ENCODE results near the gene ESYT3.
"Not testable (repeated sequence)": the region's sequence is repeated elsewhere in the genome, so short reads cannot be mapped to it uniquely, and the experiment has no call there.

ESYT3 gene

GRCh38 chr3:138423316-138423715, 11.1 kb upstream of the ESYT3 start:
- Histone ChIP-seq H3K9me3 (ENCODE audit: low read length) (no peaks in the 10 kb centered on the region), H3K4me3 (ENCODE audit: low read length) (no peak overlapping the region), H3K27me3 (ENCODE audit: insufficient read depth, low read length) (no peaks in the 10 kb centered on the region), H2AFZ (ENCODE audit: low read depth, low read length) (no peak overlapping the region), H3K4me1 (ENCODE audit: insufficient read depth, low read length) (no peaks in the 10 kb centered on the region), H3K36me3 (ENCODE audit: insufficient read depth, low read length) (no peaks in the 10 kb centered on the region)

DNA sequence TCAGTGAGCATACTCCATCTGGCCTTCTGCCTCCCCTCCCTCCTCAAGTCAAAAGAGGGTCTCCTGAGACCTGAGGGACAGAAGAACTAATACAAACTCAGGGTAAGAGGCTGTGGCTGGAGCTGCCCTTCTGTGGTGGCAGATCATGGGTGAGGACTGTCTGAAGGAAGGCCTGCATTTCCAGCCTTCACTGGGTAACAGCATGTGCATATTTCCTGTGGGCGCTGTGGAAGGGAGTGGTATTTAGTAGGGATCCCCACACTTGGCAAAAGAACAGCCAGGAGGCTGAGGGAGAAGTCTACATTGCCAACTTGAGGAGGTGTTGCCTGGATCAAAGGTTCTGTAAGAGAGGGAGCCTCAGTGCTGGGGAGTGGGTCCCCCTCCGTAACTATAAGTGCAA, 10.1 kb upstream of the ESYT3 start:
- Histone ChIP-seq H2AFZ (ENCODE audit: low read depth, low read length) (no peak overlapping the region), H3K27me3 (ENCODE audit: insufficient read depth, low read length) (peaks cover 2% of the 10 kb centered on the region), H3K36me3 (ENCODE audit: insufficient read depth, low read length) (no peaks in the 10 kb centered on the region), H3K4me3 (ENCODE audit: low read length) (no peak overlapping the region), H3K4me1 (ENCODE audit: insufficient read depth, low read length) (no peaks in the 10 kb centered on the region), H3K9me3 (ENCODE audit: low read length) (no peaks in the 10 kb centered on the region)

GRCh38 chr3:138426211-138426610, 8.2 kb upstream of the ESYT3 start:
- no peaks in the 10 kb centered on the region for H3K36me3 ChIP-seq (ENCODE audit: insufficient read depth, low read length)
- no peaks in the 10 kb centered on the region for H3K9me3 ChIP-seq (ENCODE audit: low read length)
- H2AFZ ChIP-seq (ENCODE audit: low read depth, low read length), result no peak overlapping the region
- no peak overlapping the region for H3K4me3 ChIP-seq (ENCODE audit: low read length)
- peaks cover 2% of the 10 kb centered on the region for H3K27me3 ChIP-seq (ENCODE audit: insufficient read depth, low read length)
- H3K4me1 ChIP-seq (ENCODE audit: insufficient read depth, low read length), result no peaks in the 10 kb centered on the region

DNA sequence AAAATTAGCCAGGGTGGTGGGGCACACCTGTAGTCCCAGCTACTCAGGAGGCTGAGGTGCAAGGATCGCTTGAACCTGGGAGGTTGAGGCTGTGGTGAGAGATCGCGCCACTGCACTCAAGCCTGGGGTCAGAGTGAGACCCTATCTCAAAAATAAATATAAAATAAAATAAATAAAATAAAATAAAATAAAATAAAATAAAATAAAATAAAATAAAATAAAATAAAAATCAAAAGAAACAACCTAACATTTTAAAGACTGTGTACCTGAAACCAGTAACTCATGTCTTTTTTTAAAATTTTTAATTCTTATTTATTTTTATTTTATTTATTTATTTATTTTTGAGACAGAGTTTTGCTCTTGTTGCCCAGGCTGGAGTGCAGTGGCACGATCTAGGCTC, 7.7 kb upstream of the ESYT3 start:
- H3K9me3 ChIP-seq (ENCODE audit: low read length); H2AFZ ChIP-seq (ENCODE audit: low read depth, low read length); H3K36me3 ChIP-seq (ENCODE audit: insufficient read depth, low read length); H3K4me3 ChIP-seq (ENCODE audit: low read length); H3K27me3 ChIP-seq (ENCODE audit: insufficient read depth, low read length); H3K4me1 ChIP-seq (ENCODE audit: insufficient read depth, low read length): not testable (repeated sequence)

DNA sequence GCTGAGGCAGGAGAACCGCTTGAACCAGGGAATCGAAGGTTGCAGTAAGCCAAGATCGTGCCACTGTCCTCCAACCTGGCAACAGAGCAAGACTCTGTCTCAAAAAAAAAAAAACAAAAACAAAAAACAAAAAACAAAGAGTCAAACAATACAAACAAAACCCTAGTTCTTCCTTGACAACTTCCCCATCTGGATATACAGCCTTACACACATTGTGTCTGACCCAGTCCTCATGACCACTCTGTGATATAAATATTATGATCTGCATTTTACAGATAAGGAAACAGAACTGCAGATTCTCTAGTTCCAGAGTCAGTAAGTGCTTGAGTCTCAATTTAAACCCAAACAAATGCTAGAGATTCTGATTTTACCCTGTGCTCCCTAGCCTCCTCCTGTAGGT, 4.8 kb upstream of the ESYT3 start:
- no peak overlapping the region for H3K4me3 ChIP-seq (ENCODE audit: low read length)
- H2AFZ ChIP-seq (ENCODE audit: low read depth, low read length), result no peak overlapping the region
- H3K27me3 ChIP-seq (ENCODE audit: insufficient read depth, low read length), result peaks cover 30% of the 10 kb centered on the region
- no peaks in the 10 kb centered on the region for H3K36me3 ChIP-seq (ENCODE audit: insufficient read depth, low read length)
- peaks cover 6% of the 10 kb centered on the region for H3K4me1 ChIP-seq (ENCODE audit: insufficient read depth, low read length)
- peaks cover 2% of the 10 kb centered on the region for H3K9me3 ChIP-seq (ENCODE audit: low read length)

- no peak overlapping the region for H3K4me3 ChIP-seq (ENCODE audit: low read length)
- H3K27me3 ChIP-seq (ENCODE audit: insufficient read depth, low read length), result peaks cover 60% of the 10 kb centered on the region
- H3K9me3 ChIP-seq (ENCODE audit: low read length), result peaks cover 5% of the 10 kb centered on the region
- H3K4me1 ChIP-seq (ENCODE audit: insufficient read depth, low read length), result peaks cover 12% of the 10 kb centered on the region
- no peaks in the 10 kb centered on the region for H3K36me3 ChIP-seq (ENCODE audit: insufficient read depth, low read length)
- no peak overlapping the region for H2AFZ ChIP-seq (ENCODE audit: low read depth, low read length)
Observed at GRCh38 chr3:138432576-138433240, 1.7 kb upstream of the ESYT3 start.

GRCh38 chr3:138433892-138434275, 532 bp upstream of the ESYT3 start:
- peak overlapping the region; percentile 41 for H3K4me3 ChIP-seq (ENCODE audit: low read length)
- H2AFZ ChIP-seq (ENCODE audit: low read depth, low read length), result peak overlapping the region; percentile 68
- H3K4me1 ChIP-seq (ENCODE audit: insufficient read depth, low read length), result peaks cover 12% of the 10 kb centered on the region
- peaks cover 5% of the 10 kb centered on the region for H3K9me3 ChIP-seq (ENCODE audit: low read length)
- no peaks in the 10 kb centered on the region for H3K36me3 ChIP-seq (ENCODE audit: insufficient read depth, low read length)
- peaks cover 72% of the 10 kb centered on the region for H3K27me3 ChIP-seq (ENCODE audit: insufficient read depth, low read length)

- peaks cover 80% of the 10 kb centered on the region for H3K27me3 ChIP-seq (ENCODE audit: insufficient read depth, low read length)
- peak overlapping the region; percentile 68 for H2AFZ ChIP-seq (ENCODE audit: low read depth, low read length)
Observed at GRCh38 chr3:138434875-138435772, 708 bp downstream of the ESYT3 start.

GRCh38 chr3:138435840-138436239, 1.4 kb downstream of the ESYT3 start:
- H3K9me3 ChIP-seq (ENCODE audit: low read length), result peaks cover 5% of the 10 kb centered on the region
- H3K4me1 ChIP-seq (ENCODE audit: insufficient read depth, low read length), result peaks cover 12% of the 10 kb centered on the region
- peaks cover 86% of the 10 kb centered on the region for H3K27me3 ChIP-seq (ENCODE audit: insufficient read depth, low read length)
- H3K36me3 ChIP-seq (ENCODE audit: insufficient read depth, low read length), result no peaks in the 10 kb centered on the region
- H2AFZ ChIP-seq (ENCODE audit: low read depth, low read length), result no peak overlapping the region
- no peak overlapping the region for H3K4me3 ChIP-seq (ENCODE audit: low read length)

More at GRCh38 chr3:138434875-138435772, 708 bp downstream of the ESYT3 start:
- peaks cover 12% of the 10 kb centered on the region for H3K4me1 ChIP-seq (ENCODE audit: insufficient read depth, low read length)
- peak overlapping the region; percentile 41 for H3K4me3 ChIP-seq (ENCODE audit: low read length)
- no peaks in the 10 kb centered on the region for H3K36me3 ChIP-seq (ENCODE audit: insufficient read depth, low read length)
- peaks cover 5% of the 10 kb centered on the region for H3K9me3 ChIP-seq (ENCODE audit: low read length)

DNA sequence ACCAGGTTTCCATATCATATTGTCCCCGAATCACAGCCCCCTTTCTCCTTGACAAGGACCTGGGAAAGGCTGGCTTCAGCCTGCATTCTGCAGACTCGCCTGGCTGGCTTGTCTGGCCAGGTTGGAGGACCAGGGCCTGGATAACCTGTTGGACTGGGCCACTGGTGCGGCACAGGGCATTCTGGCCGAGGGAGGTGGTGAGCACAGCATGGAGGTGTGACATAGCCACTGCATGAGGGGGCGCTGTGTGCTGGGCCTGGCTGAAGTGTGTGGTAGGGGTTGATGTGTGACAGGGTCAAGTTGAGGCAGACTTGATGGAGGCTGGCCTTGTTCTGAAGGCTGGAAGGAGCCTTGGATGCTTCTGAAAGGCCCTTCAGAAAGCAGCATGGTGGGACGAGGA, 2.9 kb downstream of the ESYT3 start:
- Histone ChIP-seq H2AFZ (ENCODE audit: low read depth, low read length) (no peak overlapping the region), H3K27me3 (ENCODE audit: insufficient read depth, low read length) (peaks cover 87% of the 10 kb centered on the region), H3K4me3 (ENCODE audit: low read length) (no peak overlapping the region), H3K36me3 (ENCODE audit: insufficient read depth, low read length) (no peaks in the 10 kb centered on the region), H3K4me1 (ENCODE audit: insufficient read depth, low read length) (peaks cover 14% of the 10 kb centered on the region), H3K9me3 (ENCODE audit: low read length) (peaks cover 5% of the 10 kb centered on the region)

GRCh38 chr3:138438896-138439295, 4.5 kb downstream of the ESYT3 start:
- Histone ChIP-seq H3K4me1 (ENCODE audit: insufficient read depth, low read length) (peaks cover 18% of the 10 kb centered on the region), H2AFZ (ENCODE audit: low read depth, low read length) (no peak overlapping the region), H3K27me3 (ENCODE audit: insufficient read depth, low read length) (peaks cover 79% of the 10 kb centered on the region)

GRCh38 chr3:138439646-138440045, 5.2 kb downstream of the ESYT3 start:
- H3K27me3 ChIP-seq (ENCODE audit: insufficient read depth, low read length), result peaks cover 73% of the 10 kb centered on the region
- H3K4me3 ChIP-seq (ENCODE audit: low read length), result no peak overlapping the region
- H2AFZ ChIP-seq (ENCODE audit: low read depth, low read length), result no peak overlapping the region
- H3K4me1 ChIP-seq (ENCODE audit: insufficient read depth, low read length), result peaks cover 12% of the 10 kb centered on the region
- no peaks in the 10 kb centered on the region for H3K36me3 ChIP-seq (ENCODE audit: insufficient read depth, low read length)
- H3K9me3 ChIP-seq (ENCODE audit: low read length), result peaks cover 3% of the 10 kb centered on the region

More at GRCh38 chr3:138438896-138439295, 4.5 kb downstream of the ESYT3 start:
- Histone ChIP-seq H3K36me3 (ENCODE audit: insufficient read depth, low read length) (no peaks in the 10 kb centered on the region), H3K4me3 (ENCODE audit: low read length) (no peak overlapping the region), H3K9me3 (ENCODE audit: low read length) (peaks cover 5% of the 10 kb centered on the region)

GRCh38 chr3:138440121-138440521, 5.7 kb downstream of the ESYT3 start:
- H2AFZ ChIP-seq (ENCODE audit: low read depth, low read length), result no peak overlapping the region
- H3K9me3 ChIP-seq (ENCODE audit: low read length), result peaks cover 3% of the 10 kb centered on the region
- no peaks in the 10 kb centered on the region for H3K36me3 ChIP-seq (ENCODE audit: insufficient read depth, low read length)
- H3K4me3 ChIP-seq (ENCODE audit: low read length), result no peak overlapping the region
- peaks cover 68% of the 10 kb centered on the region for H3K27me3 ChIP-seq (ENCODE audit: insufficient read depth, low read length)
- H3K4me1 ChIP-seq (ENCODE audit: insufficient read depth, low read length), result peaks cover 9% of the 10 kb centered on the region

All from neuron (in vitro differentiated cells).